ENCODE results near the gene KPTN. TPM values are rescaled to one million over a fixed set of nuclear protein-coding genes. Genes with fewer than 3 reads are reported as not detected.

Gene KPTN
- total RNA-seq, 1 experiment from 2014 or later, result 17.6 TPM

DNA sequence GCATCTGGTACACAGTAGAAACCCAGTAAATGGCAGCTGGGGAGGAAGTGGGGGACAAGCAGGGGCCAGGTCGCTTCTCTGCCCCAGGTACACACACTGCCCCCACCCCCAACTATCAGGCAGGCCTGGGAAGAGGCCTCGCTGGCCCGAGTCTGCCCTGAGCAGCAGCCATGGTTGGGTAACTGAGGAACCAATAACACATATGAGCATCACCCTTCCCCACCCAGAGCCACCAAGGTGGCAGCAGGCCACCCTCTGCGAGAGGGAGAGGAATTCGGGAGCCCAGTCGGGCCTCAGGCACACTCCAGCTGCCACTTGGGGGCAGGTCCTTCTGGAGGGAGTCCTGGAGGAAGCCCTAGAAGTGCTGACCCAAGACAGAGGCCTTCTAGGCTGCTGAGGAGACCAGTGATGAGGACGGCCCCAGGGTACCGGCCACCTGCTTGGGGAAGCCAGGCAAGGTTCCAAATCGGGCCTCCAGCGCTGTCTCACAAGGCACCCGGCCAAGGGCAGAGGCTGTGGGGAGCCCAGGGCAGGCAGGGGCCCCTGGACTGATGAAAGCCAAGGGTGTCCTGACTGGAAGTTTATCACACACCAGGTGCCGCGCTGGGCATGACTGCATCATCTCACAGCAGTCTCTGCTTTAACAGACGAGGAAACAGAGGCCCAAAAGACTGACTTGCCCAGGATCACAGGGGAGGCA, 14.0 kb upstream of the KPTN start:
- Mint-ChIP-seq H3K9me3 (ENCODE audit: unreplicated experiment) (no peaks in the 10 kb centered on the region), H3K4me1 (ENCODE audit: insufficient read depth, unreplicated experiment) (no peaks in the 10 kb centered on the region), H3K27me3 (ENCODE audit: insufficient read depth, unreplicated experiment) (no peaks in the 10 kb centered on the region), H3K4me3 (ENCODE audit: unreplicated experiment) (no peak overlapping the region), H3K36me3 (ENCODE audit: insufficient read depth, unreplicated experiment) (peaks cover 36% of the 10 kb centered on the region), H3K27ac (ENCODE audit: low read depth, unreplicated experiment) (no peak overlapping the region)
- POLR2A ChIA-PET, result interaction anchor here (3.6 kb wide), 1 partner anchor 14 kb away, joined by 8 read pairs; the partner anchor contains the start of gene KPTN
- intact Hi-C loops (cut with micrococcal nuclease), result no loop called here
- CTCF ChIA-PET, result interaction anchor here (1.4 kb wide), 1 partner anchor 209 kb away, joined by 5 read pairs; no protein-coding TSS in a partner anchor
- no peak for DNase-seq (ENCODE audit: unreplicated experiment)
- no TSS peak for BruUV-seq (replicated peaks)
- TF ChIP-seq, protein P1, sequence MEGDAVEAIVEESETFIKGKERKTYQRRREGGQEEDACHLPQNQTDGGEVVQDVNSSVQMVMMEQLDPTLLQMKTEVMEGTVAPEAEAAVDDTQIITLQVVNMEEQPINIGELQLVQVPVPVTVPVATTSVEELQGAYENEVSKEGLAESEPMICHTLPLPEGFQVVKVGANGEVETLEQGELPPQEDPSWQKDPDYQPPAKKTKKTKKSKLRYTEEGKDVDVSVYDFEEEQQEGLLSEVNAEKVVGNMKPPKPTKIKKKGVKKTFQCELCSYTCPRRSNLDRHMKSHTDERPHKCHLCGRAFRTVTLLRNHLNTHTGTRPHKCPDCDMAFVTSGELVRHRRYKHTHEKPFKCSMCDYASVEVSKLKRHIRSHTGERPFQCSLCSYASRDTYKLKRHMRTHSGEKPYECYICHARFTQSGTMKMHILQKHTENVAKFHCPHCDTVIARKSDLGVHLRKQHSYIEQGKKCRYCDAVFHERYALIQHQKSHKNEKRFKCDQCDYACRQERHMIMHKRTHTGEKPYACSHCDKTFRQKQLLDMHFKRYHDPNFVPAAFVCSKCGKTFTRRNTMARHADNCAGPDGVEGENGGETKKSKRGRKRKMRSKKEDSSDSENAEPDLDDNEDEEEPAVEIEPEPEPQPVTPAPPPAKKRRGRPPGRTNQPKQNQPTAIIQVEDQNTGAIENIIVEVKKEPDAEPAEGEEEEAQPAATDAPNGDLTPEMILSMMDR (IDR thresholded peaks at IDR 0.05; ENCODE audit: unreplicated experiment), result no peak

DNA sequence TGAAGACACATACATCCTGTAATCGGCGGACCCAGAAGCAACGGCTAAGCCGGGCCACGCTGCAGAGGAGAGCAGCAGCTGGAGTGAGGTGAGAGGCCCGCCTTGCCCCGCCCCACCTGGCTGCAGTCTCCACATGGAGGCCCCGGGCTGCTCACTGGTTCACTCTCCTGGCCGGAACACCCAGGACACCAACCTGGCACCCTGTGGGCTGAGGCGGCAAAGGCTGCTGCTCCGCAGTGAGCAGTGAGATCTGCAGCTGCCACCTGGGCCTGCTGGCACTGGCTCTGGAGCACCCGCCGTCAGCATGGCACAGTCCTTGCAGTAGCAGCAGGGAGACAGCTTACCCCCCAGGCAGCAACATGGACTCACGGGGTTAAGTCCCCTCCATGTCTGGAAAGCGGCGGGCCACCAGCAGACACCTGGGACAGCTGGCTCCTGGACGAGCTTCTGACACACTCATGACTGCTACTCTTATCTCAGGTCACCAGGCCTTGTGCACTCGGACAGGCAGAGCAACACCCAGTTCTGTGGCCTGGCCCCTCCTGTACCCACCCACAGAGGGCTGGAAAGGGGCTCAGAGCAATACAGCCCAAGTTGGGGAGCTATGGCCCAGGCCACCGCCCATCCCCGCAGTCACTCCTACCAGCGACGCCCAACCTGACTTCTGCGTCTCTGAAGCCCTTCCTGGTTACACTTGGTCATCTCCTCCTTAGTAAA, 13.2 kb upstream of the KPTN start:
- H3K4me3 Mint-ChIP-seq (ENCODE audit: unreplicated experiment), result no peak overlapping the region
- H3K9me3 Mint-ChIP-seq (ENCODE audit: unreplicated experiment), result no peaks in the 10 kb centered on the region
- no TSS peak for BruUV-seq (replicated peaks)
- ChIA-PET POLR2A (no interaction called here), CTCF (interaction anchor here (1.6 kb wide), 1 partner anchor 13 kb away, joined by 5 read pairs; the partner anchor contains the start of gene KPTN)
- H3K36me3 Mint-ChIP-seq (ENCODE audit: insufficient read depth, unreplicated experiment), result peaks cover 30% of the 10 kb centered on the region
- TF ChIP-seq, protein P1 (IDR thresholded peaks at IDR 0.05; ENCODE audit: unreplicated experiment), result no peak
- H3K27ac Mint-ChIP-seq (ENCODE audit: low read depth, unreplicated experiment), result no peak overlapping the region
- intact Hi-C loops (cut with micrococcal nuclease), result no loop called here
- no peaks in the 10 kb centered on the region for H3K27me3 Mint-ChIP-seq (ENCODE audit: insufficient read depth, unreplicated experiment)
- DNase-seq (ENCODE audit: unreplicated experiment), result no peak
- H3K4me1 Mint-ChIP-seq (ENCODE audit: insufficient read depth, unreplicated experiment), result no peaks in the 10 kb centered on the region

DNA sequence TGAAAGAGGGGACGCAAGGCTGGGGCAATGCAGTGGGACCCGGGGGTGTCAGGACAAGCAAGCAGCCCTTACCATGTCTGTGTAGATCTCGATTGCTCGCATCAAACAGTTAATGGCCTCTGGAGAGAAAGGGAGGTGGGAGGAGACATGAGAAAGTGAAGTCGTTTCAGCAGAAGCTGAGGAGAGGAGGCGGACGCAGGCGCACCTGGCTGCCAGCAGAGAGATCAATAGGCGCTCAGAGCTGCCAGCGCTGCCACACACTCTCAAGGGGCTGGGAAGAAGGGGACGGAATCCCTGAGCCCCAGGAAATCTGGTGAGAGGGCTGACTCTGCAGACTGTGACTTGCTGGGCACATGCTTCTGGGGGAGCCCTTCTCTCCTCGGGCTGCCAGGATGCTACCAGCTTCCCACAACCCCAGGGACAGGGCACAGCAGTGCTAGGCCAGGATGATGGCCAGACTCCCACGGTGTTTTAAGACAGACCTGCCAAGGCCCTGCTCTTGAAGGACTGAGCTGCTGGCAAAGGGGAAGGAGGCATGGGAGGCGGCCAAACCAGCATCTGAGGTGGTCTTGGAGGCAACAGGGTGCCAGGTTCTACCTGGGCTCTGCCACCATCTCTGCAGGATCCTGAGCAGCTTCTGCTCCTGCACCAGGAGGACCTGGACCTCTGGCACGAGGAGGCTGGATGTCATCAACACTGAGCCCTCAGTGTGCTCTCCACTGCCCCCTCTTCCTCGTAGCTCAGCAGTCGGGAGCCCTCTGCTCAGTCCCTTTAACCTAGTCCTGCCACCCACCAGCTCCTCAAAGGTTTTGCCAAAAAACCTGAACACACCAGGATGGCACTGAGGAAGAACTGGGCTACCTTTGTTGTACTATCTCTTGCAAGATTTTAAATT, 11.7 kb upstream of the KPTN start:
- Mint-ChIP-seq H3K36me3 (ENCODE audit: insufficient read depth, unreplicated experiment) (peaks cover 28% of the 10 kb centered on the region), H3K27ac (ENCODE audit: low read depth, unreplicated experiment) (no peak overlapping the region), H3K27me3 (ENCODE audit: insufficient read depth, unreplicated experiment) (no peaks in the 10 kb centered on the region), H3K4me3 (ENCODE audit: unreplicated experiment) (no peak overlapping the region), H3K9me3 (ENCODE audit: unreplicated experiment) (no peaks in the 10 kb centered on the region), H3K4me1 (ENCODE audit: insufficient read depth, unreplicated experiment) (no peaks in the 10 kb centered on the region)
- intact Hi-C loops (cut with micrococcal nuclease), result no loop called here
- ChIA-PET POLR2A (interaction anchor here (0.6 to 2.2 kb wide), 2 partner anchors 12 to 542 kb away, joined by 3 to 7 read pairs; partner anchors contain the start of gene KPTN), CTCF (interaction anchor here (0.6 to 1.8 kb wide), 5 partner anchors 9 to 21 kb away, joined by 3 to 10 read pairs (median 5); partner anchors contain the start of genes KPTN and NAPA)
- TF ChIP-seq, protein P1 (IDR thresholded peaks at IDR 0.05; ENCODE audit: unreplicated experiment), result no peak
- no TSS peak for BruUV-seq (replicated peaks)
- DNase-seq (ENCODE audit: unreplicated experiment), result no peak
